Activated CD4-positive, CD25-positive, alpha-beta regulatory T cell treated with anti-CD3 and anti-CD28 coated beads, Interleukin-2, amount 50 U/mL, for 24 hours (primary cell): ENCODE results near the gene ZNF451.
"Not testable (repeated sequence)": the region's sequence is repeated elsewhere in the genome, so short reads cannot be mapped to it uniquely, and the experiment has no call there.

Experiments
- ATAC-seq, 2 donors: fragments of 150-1000 bp; cut with Tn5 transposase; one replicate each; pipeline ENCODE4 v1.10.0; 2021; ENCODE audit warnings: mild to moderate bottlenecking in 1 of 2, moderate library complexity in 1 of 2

The ZNF451 gene

GRCh38 chr6:57089687-57090457 lies at the start of gene ZNF451:
TSS of gene ZNF451 (plus strand) at chr6:57090188. CDS start at chr6:57090254, 66 bp downstream.
- ATAC-seq = peak; percentile 95 to 96

GRCh38 chr6:57044061-57044460 lies 45.9 kb upstream of the ZNF451 start:
- not testable (repeated sequence) for ATAC-seq

- ATAC-seq = no peak
Measured at GRCh38 chr6:57044568-57044967, 45.4 kb upstream of the ZNF451 start.

- peak; percentile 93 to 94 for ATAC-seq
Measured at GRCh38 chr6:57046332-57047256, 43.4 kb upstream of the ZNF451 start, which contains the start of gene KIAA1586. TSS of gene KIAA1586 (plus strand) at chr6:57046693. CDS start at chr6:57046756, 63 bp downstream.

- peak; percentile 42 to 44 for ATAC-seq
Measured at GRCh38 chr6:57047257-57047585, 42.8 kb upstream of the ZNF451 start.

GRCh38 chr6:57047859-57048258 lies 42.1 kb upstream of the ZNF451 start:
- not testable (repeated sequence) for ATAC-seq

GRCh38 chr6:57048577-57048976 lies 41.4 kb upstream of the ZNF451 start:
- ATAC-seq = no peak

- ATAC-seq = no peak
Measured at GRCh38 chr6:57063847-57064246, 26.1 kb upstream of the ZNF451 start.

GRCh38 chr6:57064809-57065208 lies 25.2 kb upstream of the ZNF451 start:
- no peak for ATAC-seq

GRCh38 chr6:57068061-57068460 lies 21.9 kb upstream of the ZNF451 start:
- ATAC-seq = no peak

GRCh38 chr6:57069228-57069627 lies 20.8 kb upstream of the ZNF451 start:
- no peak for ATAC-seq

GRCh38 chr6:57069920-57070331 lies 20.1 kb upstream of the ZNF451 start:
- ATAC-seq = no peak

- ATAC-seq = no peak
Measured at GRCh38 chr6:57072108-57072507, 17.9 kb upstream of the ZNF451 start.

GRCh38 chr6:57074383-57074782 lies 15.6 kb upstream of the ZNF451 start:
- ATAC-seq = no peak

- ATAC-seq = no peak
Measured at GRCh38 chr6:57075092-57075491, 14.9 kb upstream of the ZNF451 start.

GRCh38 chr6:57078531-57079207 lies 11.3 kb upstream of the ZNF451 start:
- ATAC-seq = no peak

GRCh38 chr6:57085471-57085870 lies 4.5 kb upstream of the ZNF451 start:
- ATAC-seq = no peak

- ATAC-seq = no peak
Measured at GRCh38 chr6:57086843-57087242, 3.1 kb upstream of the ZNF451 start.

- ATAC-seq = no peak
Measured at GRCh38 chr6:57087916-57088315, 2.1 kb upstream of the ZNF451 start.

- ATAC-seq = no peak
Measured at GRCh38 chr6:57089265-57089664, 723 bp upstream of the ZNF451 start.

- peak; percentile 2 to 4 for ATAC-seq
Measured at GRCh38 chr6:57090458-57091067, 575 bp downstream of the ZNF451 start.

GRCh38 chr6:57091375-57091774 lies 1.4 kb downstream of the ZNF451 start:
- not testable (repeated sequence) for ATAC-seq

GRCh38 chr6:57094689-57095088 lies 4.7 kb downstream of the ZNF451 start:
- no peak for ATAC-seq
